NCI-H524 (cell line): Measurements from ENCODE around the gene CHGA.

Experiments used
- DNase-seq, 2 experiments: peaks; one replicate each; lab custom pipeline; 2025; lab: John Stamatoyannopoulos, UW

CHGA gene

GRCh38 chr14:92944976-92945375, 22.0 kb downstream of the CHGA start:
- DNase-seq: no peak

GRCh38 chr14:92945544-92945943, 22.6 kb downstream of the CHGA start:
- DNase-seq: peak; percentile 20 to 80

GRCh38 chr14:92945959-92946846, 23.3 kb downstream of the CHGA start:
- DNase-seq: no peak

- no peak for DNase-seq
These were observed 24.0 kb downstream of the CHGA start for GRCh38 chr14:92946847-92947545.

- DNase-seq: no peak
These were observed 25.7 kb downstream of the CHGA start for GRCh38 chr14:92948647-92949046.

GRCh38 chr14:92949496-92950192, 26.7 kb downstream of the CHGA start:
- DNase-seq: no peak

- no peak for DNase-seq
These were observed 27.2 kb downstream of the CHGA start for GRCh38 chr14:92950193-92950540.

GRCh38 chr14:92950773-92951172, 27.8 kb downstream of the CHGA start:
- DNase-seq: peak in 1 of 2 experiments; percentile 27

- DNase-seq: no peak
These were observed 28.3 kb downstream of the CHGA start for GRCh38 chr14:92951261-92951660.

- peak; percentile 48 to 79 for DNase-seq
These were observed 29.0 kb downstream of the CHGA start for GRCh38 chr14:92951912-92952471.

- DNase-seq: no peak
These were observed 29.7 kb downstream of the CHGA start for GRCh38 chr14:92952481-92953298.

GRCh38 chr14:92953526-92953925, 30.6 kb downstream of the CHGA start:
- DNase-seq: no peak

- DNase-seq: peak in 1 of 2 experiments; percentile 31
These were observed 32.0 kb downstream of the CHGA start for GRCh38 chr14:92954933-92955332.

- no peak for DNase-seq
These were observed 32.4 kb downstream of the CHGA start for GRCh38 chr14:92955381-92955780.

- peak in 1 of 2 experiments; percentile 43 for DNase-seq
These were observed 34.0 kb downstream of the CHGA start for GRCh38 chr14:92956961-92957360.

- DNase-seq: no peak
These were observed 35.6 kb downstream of the CHGA start for GRCh38 chr14:92958373-92959188.

- peak; percentile 98 to 99 for DNase-seq
These were observed 36.2 kb downstream of the CHGA start for GRCh38 chr14:92959189-92959531.

- DNase-seq: peak; percentile 61 to 85
These were observed 37.1 kb downstream of the CHGA start for GRCh38 chr14:92959761-92960680.

- DNase-seq: no peak
These were observed 38.0 kb downstream of the CHGA start for GRCh38 chr14:92960706-92961566.
